SH-SY5Y (cell line): ENCODE results near the gene DHRS7.

ENCODE experiments used
- GATA2 ChIP-seq: IDR thresholded peaks from 2 replicates; pipeline ENCODE4 v1.6.1; 2011; ENCODE audit warnings: mild to moderate bottlenecking, low read depth, low read length
- GATA3 ChIP-seq: IDR thresholded peaks from 2 replicates; pipeline ENCODE4 v1.6.1; 2011; ENCODE audit warnings: low read depth, mild to moderate bottlenecking, low read length, moderate library complexity

DNA sequence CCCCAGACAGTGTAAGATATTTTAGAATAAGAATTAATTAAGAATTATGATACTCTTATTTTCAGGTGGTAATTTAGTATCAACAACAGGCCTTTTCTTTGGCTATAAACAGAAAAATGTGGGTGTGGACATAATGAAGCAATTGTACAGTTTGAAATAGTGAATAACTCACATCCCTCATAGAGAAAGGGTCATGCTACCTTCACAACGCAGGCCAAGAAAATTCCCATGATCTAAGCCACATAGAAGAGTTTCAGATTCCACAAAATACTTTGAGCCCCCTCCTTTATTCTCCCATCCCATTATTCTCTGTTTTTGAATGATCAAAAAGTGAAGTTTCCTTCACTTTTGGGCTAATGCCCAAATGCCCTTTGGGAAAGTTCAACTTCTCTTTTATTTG, 23.5 kb upstream of the DHRS7 start:
- TF ChIP-seq GATA2 (no peak), GATA3 (no peak)
